Epithelial cell of esophagus (primary cell): ENCODE measurements around the gene ERH.

ENCODE experiments used
- DNase-seq: peaks from one replicate; pipeline ENCODE4 v3.0.0; 2010; ENCODE audit warnings: low read depth
- H3K4me3 ChIP-seq: 2 replicates; pipeline ENCODE4 v1.5.1; 2011; ENCODE audit warnings: mild to moderate bottlenecking, low read length, control low read depth
- TF ChIP-seq, protein P1 (sequence below): IDR thresholded peaks from 2 replicates; pipeline ENCODE4 v1.5.1; 2011; ENCODE audit warnings: low read depth, mild to moderate bottlenecking, low read length, control low read depth, inconsistent platforms; ENCODE audit not compliant: insufficient read depth; ENCODE audit errors: missing control alignments

ERH gene

DNA sequence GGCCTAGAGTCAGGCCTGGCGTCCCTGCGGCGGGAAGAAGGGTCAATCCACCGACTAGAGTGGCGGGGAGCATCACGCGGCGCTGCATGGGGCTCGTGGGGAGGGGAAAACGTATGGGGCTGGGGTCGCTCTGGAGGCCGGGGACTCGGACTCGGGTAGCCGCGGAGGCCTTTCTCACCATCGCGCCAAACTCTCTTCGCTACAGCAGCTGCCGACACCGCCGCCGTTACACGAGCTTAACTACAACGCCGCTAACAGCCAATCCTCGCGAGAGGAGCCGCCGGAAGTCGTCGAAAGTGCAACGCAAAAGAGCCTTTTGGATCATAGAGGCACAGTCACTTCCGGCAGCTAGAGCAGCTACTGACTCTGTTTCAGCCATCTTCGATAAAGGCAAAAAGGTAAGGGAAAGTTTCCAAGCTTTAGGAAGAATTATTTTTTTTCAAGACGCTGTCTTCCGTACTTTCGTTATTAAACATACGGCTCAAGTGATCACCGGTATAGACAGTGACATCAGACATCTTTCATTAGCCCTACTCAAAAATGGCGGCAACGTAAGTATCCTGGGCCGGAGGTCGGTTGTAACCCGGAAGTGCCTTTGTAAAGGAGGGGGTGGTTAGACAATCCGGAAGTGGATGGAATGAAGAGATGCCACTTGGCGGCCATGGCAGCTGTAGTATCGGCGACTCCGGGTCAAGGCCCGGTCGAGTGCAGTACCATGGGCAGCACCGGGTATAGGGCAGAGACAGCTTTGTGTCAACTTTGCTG is at the start of gene ERH, which contains the start of gene SLC39A9:
Gene ERH (minus strand): TSS at position 247 of the 765 bp plus-strand sequence. CDS start 66 bp downstream, at position 181.
Gene SLC39A9 (plus strand): TSS at position 640 of the 765 bp plus-strand sequence. CDS start 678 bp downstream, outside the sequence.
- TF ChIP-seq, protein P1, sequence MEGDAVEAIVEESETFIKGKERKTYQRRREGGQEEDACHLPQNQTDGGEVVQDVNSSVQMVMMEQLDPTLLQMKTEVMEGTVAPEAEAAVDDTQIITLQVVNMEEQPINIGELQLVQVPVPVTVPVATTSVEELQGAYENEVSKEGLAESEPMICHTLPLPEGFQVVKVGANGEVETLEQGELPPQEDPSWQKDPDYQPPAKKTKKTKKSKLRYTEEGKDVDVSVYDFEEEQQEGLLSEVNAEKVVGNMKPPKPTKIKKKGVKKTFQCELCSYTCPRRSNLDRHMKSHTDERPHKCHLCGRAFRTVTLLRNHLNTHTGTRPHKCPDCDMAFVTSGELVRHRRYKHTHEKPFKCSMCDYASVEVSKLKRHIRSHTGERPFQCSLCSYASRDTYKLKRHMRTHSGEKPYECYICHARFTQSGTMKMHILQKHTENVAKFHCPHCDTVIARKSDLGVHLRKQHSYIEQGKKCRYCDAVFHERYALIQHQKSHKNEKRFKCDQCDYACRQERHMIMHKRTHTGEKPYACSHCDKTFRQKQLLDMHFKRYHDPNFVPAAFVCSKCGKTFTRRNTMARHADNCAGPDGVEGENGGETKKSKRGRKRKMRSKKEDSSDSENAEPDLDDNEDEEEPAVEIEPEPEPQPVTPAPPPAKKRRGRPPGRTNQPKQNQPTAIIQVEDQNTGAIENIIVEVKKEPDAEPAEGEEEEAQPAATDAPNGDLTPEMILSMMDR = peak; percentile 5
- peak within 1 kb of the TSS; percentile 98 for H3K4me3 ChIP-seq
- peak; percentile 97 for DNase-seq

DNA sequence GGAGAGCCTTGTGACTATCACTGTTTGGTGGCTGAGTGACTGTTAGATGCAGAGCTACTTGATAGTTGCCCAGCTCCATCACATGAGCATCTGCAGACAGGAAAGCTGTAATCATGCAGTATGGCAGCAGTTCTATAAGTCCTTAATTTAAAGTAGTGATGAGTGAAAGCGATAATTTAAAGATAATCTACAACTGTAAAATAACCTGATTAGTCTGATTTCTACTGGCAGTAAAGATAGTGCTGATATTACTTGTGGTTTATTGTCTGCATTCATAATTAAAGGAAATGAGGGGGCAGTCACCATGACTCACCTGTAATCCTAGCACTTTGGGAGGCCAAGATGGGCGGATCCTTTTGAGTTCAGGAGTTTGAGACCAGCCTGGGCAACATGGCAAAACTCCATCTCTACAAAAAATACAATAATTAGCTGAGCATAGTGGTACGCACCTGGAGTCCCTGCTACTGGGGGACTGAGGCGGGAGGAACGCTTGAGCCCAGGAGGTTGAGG is 45.3 kb upstream of the ERH start:
- TF ChIP-seq, protein P1 = no peak
- H3K4me3 ChIP-seq = no peak overlapping the region
- DNase-seq = peak; percentile 14

DNA sequence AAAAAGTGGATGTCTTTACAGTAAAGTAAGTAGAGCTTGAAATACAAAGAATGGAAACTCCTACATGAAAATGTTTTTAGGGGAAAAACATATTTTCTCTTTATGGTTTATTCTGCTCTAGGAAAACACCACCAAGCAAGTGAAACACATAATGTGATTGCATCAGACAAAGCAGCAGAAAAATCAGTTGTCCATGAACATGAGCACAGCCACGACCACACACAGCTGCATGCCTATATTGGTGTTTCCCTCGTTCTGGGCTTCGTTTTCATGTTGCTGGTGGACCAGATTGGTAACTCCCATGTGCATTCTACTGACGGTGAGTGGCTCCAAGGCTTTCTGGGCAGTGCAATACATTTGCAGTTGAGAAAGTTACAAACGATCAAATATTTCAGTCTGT is 43.8 kb upstream of the ERH start:
- H3K4me3 ChIP-seq = no peak overlapping the region
- TF ChIP-seq, protein P1 = no peak
- no peak for DNase-seq

DNA sequence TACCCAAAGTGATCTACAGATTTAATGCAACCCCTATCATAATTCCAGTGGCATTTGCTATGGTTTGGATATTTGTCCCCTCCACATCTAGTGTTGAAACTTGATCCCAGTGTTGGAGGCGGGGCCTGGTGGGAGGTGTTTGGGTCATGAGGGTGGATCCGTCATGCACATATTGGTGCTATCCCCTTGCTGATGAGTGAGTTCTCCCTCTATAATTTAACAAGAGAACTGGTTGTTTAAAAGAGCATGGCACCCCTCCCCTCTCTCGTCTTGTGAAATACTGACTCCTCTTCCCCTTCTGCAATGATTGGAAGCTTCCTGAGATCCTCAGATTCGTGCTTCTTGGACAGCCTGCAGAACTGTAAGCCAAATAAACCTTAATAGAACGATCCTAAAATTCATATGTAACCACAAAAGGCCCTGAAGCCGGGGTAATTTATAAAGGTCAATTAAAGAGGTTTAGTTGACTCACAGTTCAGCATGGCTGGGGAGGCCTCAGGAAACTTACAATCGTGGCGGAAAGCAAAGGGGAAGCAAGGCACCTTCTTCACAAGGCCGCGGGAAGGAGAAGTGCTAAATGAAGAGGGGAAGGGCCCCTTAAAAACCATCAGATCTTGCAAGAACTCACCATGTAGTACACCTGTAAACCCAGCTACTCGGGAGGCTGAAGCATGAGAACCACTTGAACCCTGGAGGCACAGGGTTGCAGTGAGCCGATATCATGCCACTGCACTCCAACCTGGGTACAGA is 41.6 kb upstream of the ERH start:
- H3K4me3 ChIP-seq = no peak overlapping the region
- TF ChIP-seq, protein P1 = no peak
- DNase-seq = no peak

DNA sequence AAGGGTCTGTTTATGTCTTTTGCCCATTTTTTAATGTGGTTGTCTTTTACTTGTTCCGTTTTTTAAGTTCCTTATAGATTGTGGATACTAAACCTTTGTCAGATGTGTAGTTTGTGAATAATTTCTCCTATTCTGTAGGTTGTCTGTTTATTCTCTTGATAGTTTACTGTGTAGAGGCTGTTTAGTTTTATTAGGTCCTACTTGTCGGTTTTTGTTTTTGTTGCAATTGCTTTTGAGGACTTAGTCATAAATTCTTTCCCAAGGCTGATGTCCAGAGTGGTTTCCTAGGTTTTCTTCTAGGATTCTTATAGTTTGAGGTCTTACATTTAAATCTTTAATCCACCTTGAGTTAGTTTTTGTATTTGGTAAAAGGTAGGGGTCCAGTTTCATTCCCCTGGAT is 34.3 kb upstream of the ERH start:
- DNase-seq = no peak
- TF ChIP-seq, protein P1 = no peak
- no peak overlapping the region for H3K4me3 ChIP-seq

DNA sequence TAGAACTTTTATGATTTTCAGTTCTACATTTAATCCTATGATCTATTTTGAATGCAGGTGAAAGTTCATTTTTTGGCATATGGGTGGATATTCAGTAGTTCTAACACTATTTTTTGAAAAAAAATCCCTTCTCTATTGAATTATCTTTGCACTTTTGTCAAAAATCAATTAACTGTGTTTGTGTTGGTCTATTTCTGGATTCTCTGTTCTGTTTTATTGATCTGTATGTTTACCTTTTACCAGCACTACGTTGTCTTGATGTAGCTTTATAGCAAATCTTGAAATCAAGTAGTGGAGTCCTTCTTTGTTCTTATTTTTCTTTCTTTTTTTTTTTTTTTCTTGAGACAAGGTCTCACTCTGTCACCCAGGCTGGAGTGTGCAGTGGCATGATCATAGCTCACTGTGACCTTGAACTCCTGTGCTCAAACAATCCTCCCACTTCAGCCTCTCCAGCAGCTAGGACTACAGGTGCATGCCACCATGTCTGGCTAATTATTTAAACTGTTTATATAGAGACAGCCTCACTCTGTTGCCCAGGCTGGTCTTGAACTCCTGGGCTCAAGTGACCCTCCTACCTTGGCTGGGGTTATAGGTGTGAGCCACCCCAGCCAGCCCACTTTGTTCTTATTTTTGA is 32.3 kb upstream of the ERH start:
- H3K4me3 ChIP-seq = no peak overlapping the region
- no peak for DNase-seq

More for the DNA sequence above, 32.3 kb upstream of the ERH start:
- TF ChIP-seq, protein P1 = no peak
